ENCODE results near the gene PRDM5. TPM values are rescaled to one million over a fixed set of nuclear protein-coding genes. Genes with fewer than 3 reads are reported as not detected.

Gene PRDM5
- total RNA-seq, 1 donor from 2014 or later, result 7.3 TPM

DNA sequence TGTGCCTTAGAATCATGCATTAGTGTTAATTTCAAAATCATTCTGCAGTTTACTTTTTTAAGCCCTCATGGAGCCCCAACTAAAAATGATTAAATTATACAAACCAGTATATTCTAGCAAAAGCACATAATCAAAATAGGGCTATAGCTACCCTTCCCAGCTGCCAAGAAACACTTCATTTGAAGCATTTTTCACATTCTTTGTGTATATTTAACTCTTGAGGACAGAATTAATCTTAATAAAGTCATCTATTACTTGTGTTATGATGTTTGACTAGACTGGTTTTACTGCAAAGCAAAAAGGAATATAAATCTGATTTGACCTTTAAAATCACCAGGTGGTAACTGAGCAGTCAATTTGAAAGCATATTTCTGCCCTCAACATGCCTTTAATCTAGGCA lies 145.1 kb downstream of the PRDM5 start:
- no peak for DNase-seq (ENCODE audit: low read depth)
- TF ChIP-seq, protein P1, sequence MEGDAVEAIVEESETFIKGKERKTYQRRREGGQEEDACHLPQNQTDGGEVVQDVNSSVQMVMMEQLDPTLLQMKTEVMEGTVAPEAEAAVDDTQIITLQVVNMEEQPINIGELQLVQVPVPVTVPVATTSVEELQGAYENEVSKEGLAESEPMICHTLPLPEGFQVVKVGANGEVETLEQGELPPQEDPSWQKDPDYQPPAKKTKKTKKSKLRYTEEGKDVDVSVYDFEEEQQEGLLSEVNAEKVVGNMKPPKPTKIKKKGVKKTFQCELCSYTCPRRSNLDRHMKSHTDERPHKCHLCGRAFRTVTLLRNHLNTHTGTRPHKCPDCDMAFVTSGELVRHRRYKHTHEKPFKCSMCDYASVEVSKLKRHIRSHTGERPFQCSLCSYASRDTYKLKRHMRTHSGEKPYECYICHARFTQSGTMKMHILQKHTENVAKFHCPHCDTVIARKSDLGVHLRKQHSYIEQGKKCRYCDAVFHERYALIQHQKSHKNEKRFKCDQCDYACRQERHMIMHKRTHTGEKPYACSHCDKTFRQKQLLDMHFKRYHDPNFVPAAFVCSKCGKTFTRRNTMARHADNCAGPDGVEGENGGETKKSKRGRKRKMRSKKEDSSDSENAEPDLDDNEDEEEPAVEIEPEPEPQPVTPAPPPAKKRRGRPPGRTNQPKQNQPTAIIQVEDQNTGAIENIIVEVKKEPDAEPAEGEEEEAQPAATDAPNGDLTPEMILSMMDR (IDR thresholded peaks at IDR 0.05; ENCODE audit: insufficient read depth, low read length, poor library complexity, severe bottlenecking), result no peak
- Histone ChIP-seq H3K36me3 (ENCODE audit: control insufficient read depth, insufficient read depth, low read length) (no peaks in the 10 kb centered on the region), H3K27me3 (ENCODE audit: control insufficient read depth, insufficient read depth, low read length) (no peaks in the 10 kb centered on the region), H3K4me3 (ENCODE audit: low read depth, low read length) (no peak overlapping the region)

DNA sequence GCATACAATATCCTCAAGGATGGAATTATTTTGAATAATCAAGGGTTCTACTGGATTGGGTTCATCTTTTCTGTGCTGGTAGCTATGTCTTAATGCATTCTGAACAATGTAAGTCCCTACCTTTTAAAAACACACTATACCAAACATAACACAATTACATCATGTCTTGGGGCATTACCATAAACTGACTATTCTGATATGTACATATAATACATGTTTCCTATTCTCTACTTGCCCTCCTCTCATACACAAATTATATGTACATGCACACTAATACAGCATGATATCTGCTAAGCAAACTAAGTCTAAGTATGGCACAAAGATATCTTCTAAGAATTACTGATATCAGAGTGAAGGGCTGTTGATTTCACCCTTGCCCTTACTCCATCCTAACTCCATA lies 147.1 kb downstream of the PRDM5 start:
- no peaks in the 10 kb centered on the region for H3K36me3 ChIP-seq (ENCODE audit: control insufficient read depth, insufficient read depth, low read length)
- TF ChIP-seq, protein P1 (IDR thresholded peaks at IDR 0.05; ENCODE audit: insufficient read depth, low read length, poor library complexity, severe bottlenecking), result no peak
- DNase-seq (ENCODE audit: low read depth), result no peak
- no peak overlapping the region for H3K4me3 ChIP-seq (ENCODE audit: low read depth, low read length)
- H3K27me3 ChIP-seq (ENCODE audit: control insufficient read depth, insufficient read depth, low read length), result no peaks in the 10 kb centered on the region

DNA sequence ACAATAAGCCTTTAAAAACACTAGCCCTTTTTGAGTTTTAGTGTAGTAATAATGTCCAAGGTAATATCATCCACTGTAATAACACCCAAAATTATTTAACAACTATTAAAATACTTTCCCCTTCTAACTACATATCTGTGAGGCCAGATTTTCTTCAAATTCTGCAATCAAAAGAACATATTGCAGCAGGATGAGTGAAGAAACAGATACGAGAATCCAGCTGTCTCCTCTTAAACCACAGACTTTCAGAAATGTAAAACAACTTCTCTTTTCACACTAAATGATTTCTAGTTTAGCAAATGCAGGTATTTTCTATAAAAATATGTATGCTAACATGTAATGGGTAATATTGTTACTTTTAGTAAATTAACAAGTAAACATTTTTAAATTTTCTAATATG lies 148.9 kb downstream of the PRDM5 start:
- Histone ChIP-seq H3K4me3 (ENCODE audit: low read depth, low read length) (no peak overlapping the region), H3K27me3 (ENCODE audit: control insufficient read depth, insufficient read depth, low read length) (no peaks in the 10 kb centered on the region), H3K36me3 (ENCODE audit: control insufficient read depth, insufficient read depth, low read length) (no peaks in the 10 kb centered on the region)
- DNase-seq (ENCODE audit: low read depth), result no peak
- TF ChIP-seq, protein P1 (IDR thresholded peaks at IDR 0.05; ENCODE audit: insufficient read depth, low read length, poor library complexity, severe bottlenecking), result no peak

- H3K36me3 ChIP-seq (ENCODE audit: control insufficient read depth, insufficient read depth, low read length), result no peaks in the 10 kb centered on the region
- TF ChIP-seq, protein P1 (IDR thresholded peaks at IDR 0.05; ENCODE audit: insufficient read depth, low read length, poor library complexity, severe bottlenecking), result no peak
- no peak overlapping the region for H3K4me3 ChIP-seq (ENCODE audit: low read depth, low read length)
- DNase-seq (ENCODE audit: low read depth), result no peak
- no peaks in the 10 kb centered on the region for H3K27me3 ChIP-seq (ENCODE audit: control insufficient read depth, insufficient read depth, low read length)
These were observed 150.6 kb downstream of the PRDM5 start for GRCh38 chr4:120771907-120772306.

- DNase-seq (ENCODE audit: low read depth), result no peak
- no peaks in the 10 kb centered on the region for H3K27me3 ChIP-seq (ENCODE audit: control insufficient read depth, insufficient read depth, low read length)
- TF ChIP-seq, protein P1 (IDR thresholded peaks at IDR 0.05; ENCODE audit: insufficient read depth, low read length, poor library complexity, severe bottlenecking), result no peak
- H3K4me3 ChIP-seq (ENCODE audit: low read depth, low read length), result no peak overlapping the region
- H3K36me3 ChIP-seq (ENCODE audit: control insufficient read depth, insufficient read depth, low read length), result no peaks in the 10 kb centered on the region
These were observed 151.6 kb downstream of the PRDM5 start for GRCh38 chr4:120770897-120771296.

DNA sequence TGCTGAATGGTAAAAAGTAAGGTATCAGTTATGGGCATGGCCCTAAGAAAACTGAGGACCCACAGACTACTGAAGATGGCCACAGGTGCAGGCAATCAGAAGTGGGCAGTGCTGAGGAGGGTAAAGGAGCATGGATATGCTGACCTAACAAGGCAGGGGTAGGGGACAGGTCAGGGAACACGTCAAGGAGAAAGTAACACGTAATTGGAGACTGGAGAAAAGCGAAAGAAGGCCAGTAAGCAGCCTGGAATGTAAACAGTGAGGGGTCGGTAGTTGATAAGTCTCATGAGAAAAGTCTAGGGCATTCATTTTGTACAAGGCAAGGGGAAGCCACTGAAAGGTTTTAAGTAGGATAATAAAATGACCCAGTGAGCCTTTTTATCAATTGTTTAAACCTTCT lies 153.3 kb downstream of the PRDM5 start:
- TF ChIP-seq, protein P1 (IDR thresholded peaks at IDR 0.05; ENCODE audit: insufficient read depth, low read length, poor library complexity, severe bottlenecking), result no peak
- Histone ChIP-seq H3K4me3 (ENCODE audit: low read depth, low read length) (no peak overlapping the region), H3K36me3 (ENCODE audit: control insufficient read depth, insufficient read depth, low read length) (no peaks in the 10 kb centered on the region), H3K27me3 (ENCODE audit: control insufficient read depth, insufficient read depth, low read length) (no peaks in the 10 kb centered on the region)
- no peak for DNase-seq (ENCODE audit: low read depth)
